Measurements from ENCODE around the gene RNF217. TPM values are rescaled to one million over a fixed set of nuclear protein-coding genes. Genes with fewer than 3 reads are reported as not detected.

Gene RNF217
- total and polyA plus RNA-seq, 4 donors = 5.0 to 79.5 (median 33.4) TPM

- intact Hi-C loops (cut with DNase I) = loop anchor here in 1 of 2 donors (5.0 kb wide), 1 partner anchor 37 kb away; the partner anchor contains the start of gene RNF217
- Histone ChIP-seq H3K27ac (ENCODE audit: low read depth in 1 of 2, low read length in 2 of 2) (no peak overlapping the region), H3K4me3 (ENCODE audit: low read length in 2 of 2) (no peak overlapping the region), H3K4me1 (ENCODE audit: control insufficient read depth in 1 of 2, insufficient read depth in 2 of 2, low read length in 2 of 2) (peaks cover 0 to 1% of the 10 kb centered on the region in 2 donors), H3K27me3 (ENCODE audit: control insufficient read depth in 1 of 2, insufficient read depth in 2 of 2, low read length in 1 of 2) (no peaks in the 10 kb centered on the region), H3K9me3 (ENCODE audit: control insufficient read depth, low read length) (no peaks in the 10 kb centered on the region), H3K36me3 (ENCODE audit: control insufficient read depth in 1 of 2, insufficient read depth in 2 of 2, low read length in 1 of 2) (no peaks in the 10 kb centered on the region)
- no peak for ATAC-seq (ENCODE audit: low FRiP score)
- 16 to 22% methylated on average over 2 of the region's 2 CpGs for WGBS, 2 donors
- DNase-seq = no peak
These were observed 37.0 kb downstream of the RNF217 start for GRCh38 chr6:124999105-124999764.

- intact Hi-C loops (cut with DNase I) = no loop called here
- WGBS, 2 donors = 1 to 6% methylated on average over 4 of the region's 4 CpGs
- ATAC-seq (ENCODE audit: low FRiP score) (peak; percentile 67), DNase-seq (no peak)
- Histone ChIP-seq H3K9me3 (ENCODE audit: control insufficient read depth, low read length) (no peaks in the 10 kb centered on the region), H3K27ac (ENCODE audit: low read depth in 1 of 2, low read length in 2 of 2) (no peak overlapping the region), H3K4me1 (ENCODE audit: control insufficient read depth in 1 of 2, insufficient read depth in 2 of 2, low read length in 2 of 2) (no peaks in the 10 kb centered on the region), H3K4me3 (ENCODE audit: low read length in 2 of 2) (peak overlapping the region; percentile 18 to 74), H3K27me3 (ENCODE audit: control insufficient read depth in 1 of 2, insufficient read depth in 2 of 2, low read length in 1 of 2) (no peaks in the 10 kb centered on the region), H3K36me3 (ENCODE audit: control insufficient read depth in 1 of 2, insufficient read depth in 2 of 2, low read length in 1 of 2) (no peaks in the 10 kb centered on the region)
These were observed 39.6 kb downstream of the RNF217 start for GRCh38 chr6:125001684-125002405.

GRCh38 chr6:125002406-125002741, 40.1 kb downstream of the RNF217 start:
- H3K27ac ChIP-seq (ENCODE audit: low read depth in 1 of 2, low read length in 2 of 2) = no peak overlapping the region
- DNase-seq (no peak), ATAC-seq (ENCODE audit: low FRiP score) (no peak)

GRCh38 chr6:125003070-125003469, 40.8 kb downstream of the RNF217 start:
- Histone ChIP-seq H3K27me3 (ENCODE audit: control insufficient read depth in 1 of 2, insufficient read depth in 2 of 2, low read length in 1 of 2) (no peaks in the 10 kb centered on the region), H3K9me3 (ENCODE audit: control insufficient read depth, low read length) (no peaks in the 10 kb centered on the region), H3K27ac (ENCODE audit: low read depth in 1 of 2, low read length in 2 of 2) (no peak overlapping the region), H3K4me1 (ENCODE audit: control insufficient read depth in 1 of 2, insufficient read depth in 2 of 2, low read length in 2 of 2) (peaks cover 0 to 1% of the 10 kb centered on the region in 2 donors), H3K36me3 (ENCODE audit: control insufficient read depth in 1 of 2, insufficient read depth in 2 of 2, low read length in 1 of 2) (no peaks in the 10 kb centered on the region), H3K4me3 (ENCODE audit: low read length in 2 of 2) (no peak overlapping the region)
- intact Hi-C loops (cut with DNase I) = no loop called here
- DNase-seq (no peak), ATAC-seq (ENCODE audit: low FRiP score) (no peak)
- 53 to 62% methylated on average over 2 of the region's 2 CpGs for WGBS, 2 donors

More at GRCh38 chr6:125002406-125002741, 40.1 kb downstream of the RNF217 start:
- intact Hi-C loops (cut with DNase I) = no loop called here
- Histone ChIP-seq H3K4me3 (ENCODE audit: low read length in 2 of 2) (peak overlapping the region; percentile 18 to 74), H3K4me1 (ENCODE audit: control insufficient read depth in 1 of 2, insufficient read depth in 2 of 2, low read length in 2 of 2) (peaks cover 0 to under 1% of the 10 kb centered on the region in 2 donors), H3K9me3 (ENCODE audit: control insufficient read depth, low read length) (no peaks in the 10 kb centered on the region), H3K36me3 (ENCODE audit: control insufficient read depth in 1 of 2, insufficient read depth in 2 of 2, low read length in 1 of 2) (no peaks in the 10 kb centered on the region), H3K27me3 (ENCODE audit: control insufficient read depth in 1 of 2, insufficient read depth in 2 of 2, low read length in 1 of 2) (no peaks in the 10 kb centered on the region)
- 8 to 14% methylated on average over 8 of the region's 8 CpGs for WGBS, 2 donors

GRCh38 chr6:125004198-125004597, 42.0 kb downstream of the RNF217 start:
- DNase-seq (no peak), ATAC-seq (ENCODE audit: low FRiP score) (no peak)
- no peaks in the 10 kb centered on the region for H3K36me3 ChIP-seq (ENCODE audit: control insufficient read depth in 1 of 2, insufficient read depth in 2 of 2, low read length in 1 of 2)
- H3K27me3 ChIP-seq (ENCODE audit: control insufficient read depth in 1 of 2, insufficient read depth in 2 of 2, low read length in 1 of 2) = no peaks in the 10 kb centered on the region
- no peak overlapping the region for H3K4me3 ChIP-seq (ENCODE audit: low read length in 2 of 2)
- no peaks in the 10 kb centered on the region for H3K9me3 ChIP-seq (ENCODE audit: control insufficient read depth, low read length)
- peaks cover 1 to 3% of the 10 kb centered on the region in 2 donors for H3K4me1 ChIP-seq (ENCODE audit: control insufficient read depth in 1 of 2, insufficient read depth in 2 of 2, low read length in 2 of 2)
- no peak overlapping the region for H3K27ac ChIP-seq (ENCODE audit: low read depth in 1 of 2, low read length in 2 of 2)
- WGBS, 2 donors = 99 to 100% methylated on average over 1 of the region's 1 CpG
- intact Hi-C loops (cut with DNase I) = no loop called here

- no peak overlapping the region for H3K27ac ChIP-seq (ENCODE audit: low read depth in 1 of 2, low read length in 2 of 2)
- no peaks in the 10 kb centered on the region for H3K27me3 ChIP-seq (ENCODE audit: control insufficient read depth in 1 of 2, insufficient read depth in 2 of 2, low read length in 1 of 2)
- H3K36me3 ChIP-seq (ENCODE audit: control insufficient read depth in 1 of 2, insufficient read depth in 2 of 2, low read length in 1 of 2) = no peaks in the 10 kb centered on the region
- 96% methylated on average over 2 of the region's 2 CpGs for WGBS, 2 donors
- H3K4me3 ChIP-seq (ENCODE audit: low read length in 2 of 2) = no peak overlapping the region
- intact Hi-C loops (cut with DNase I) = loop anchor here in 1 of 2 donors (5.0 kb wide), 1 partner anchor 38 kb away; no protein-coding TSS in a partner anchor
- no peak for DNase-seq
- H3K4me1 ChIP-seq (ENCODE audit: control insufficient read depth in 1 of 2, insufficient read depth in 2 of 2, low read length in 2 of 2) = peaks cover 1 to 3% of the 10 kb centered on the region in 2 donors
- no peak for ATAC-seq (ENCODE audit: low FRiP score)
- H3K9me3 ChIP-seq (ENCODE audit: control insufficient read depth, low read length) = no peaks in the 10 kb centered on the region
These were observed 42.8 kb downstream of the RNF217 start for GRCh38 chr6:125004797-125005595.

- WGBS, 2 donors = 59 to 60% methylated on average over 3 of the region's 3 CpGs
- no peak overlapping the region for H3K4me3 ChIP-seq (ENCODE audit: low read length in 2 of 2)
- H3K27me3 ChIP-seq (ENCODE audit: control insufficient read depth in 1 of 2, insufficient read depth in 2 of 2, low read length in 1 of 2) = no peaks in the 10 kb centered on the region
- intact Hi-C loops (cut with DNase I) = loop anchor here in 1 of 2 donors (5.0 kb wide), 1 partner anchor 41 kb away; no protein-coding TSS in a partner anchor
- no peaks in the 10 kb centered on the region for H3K9me3 ChIP-seq (ENCODE audit: control insufficient read depth, low read length)
- peaks cover 1 to 3% of the 10 kb centered on the region in 2 donors for H3K4me1 ChIP-seq (ENCODE audit: control insufficient read depth in 1 of 2, insufficient read depth in 2 of 2, low read length in 2 of 2)
- no peak for DNase-seq
- peak overlapping the region in 1 of 2 donors; percentile 36 for H3K27ac ChIP-seq (ENCODE audit: low read depth in 1 of 2, low read length in 2 of 2)
- no peak for ATAC-seq (ENCODE audit: low FRiP score)
- no peaks in the 10 kb centered on the region for H3K36me3 ChIP-seq (ENCODE audit: control insufficient read depth in 1 of 2, insufficient read depth in 2 of 2, low read length in 1 of 2)
These were observed 46.0 kb downstream of the RNF217 start for GRCh38 chr6:125008261-125008703.

GRCh38 chr6:125008957-125009356, 46.7 kb downstream of the RNF217 start:
- H3K9me3 ChIP-seq (ENCODE audit: control insufficient read depth, low read length) = no peaks in the 10 kb centered on the region
- ATAC-seq (ENCODE audit: low FRiP score) (no peak), DNase-seq (no peak)
- peaks cover 1 to 5% of the 10 kb centered on the region in 2 donors for H3K4me1 ChIP-seq (ENCODE audit: control insufficient read depth in 1 of 2, insufficient read depth in 2 of 2, low read length in 2 of 2)
- no peak overlapping the region for H3K4me3 ChIP-seq (ENCODE audit: low read length in 2 of 2)
- intact Hi-C loops (cut with DNase I) = loop anchor here in 1 of 2 donors (5.0 kb wide), 1 partner anchor 42 kb away; no protein-coding TSS in a partner anchor
- 83 to 92% methylated on average over 1 of the region's 1 CpG for WGBS, 2 donors
- no peaks in the 10 kb centered on the region for H3K36me3 ChIP-seq (ENCODE audit: control insufficient read depth in 1 of 2, insufficient read depth in 2 of 2, low read length in 1 of 2)
- H3K27ac ChIP-seq (ENCODE audit: low read depth in 1 of 2, low read length in 2 of 2) = no peak overlapping the region
- no peaks in the 10 kb centered on the region for H3K27me3 ChIP-seq (ENCODE audit: control insufficient read depth in 1 of 2, insufficient read depth in 2 of 2, low read length in 1 of 2)
